B cell (primary cell): ENCODE results near the gene ALG2. TPM values are rescaled to one million over a fixed set of nuclear protein-coding genes. Genes with fewer than 3 reads are reported as not detected.

ENCODE experiments used
- ATAC-seq: fragments of 200-7000 bp; cut with Tn5 transposase; one replicate; pipeline ENCODE4 v1.10.0; 2021; ENCODE audit warnings: low read depth, mild to moderate bottlenecking, moderate number of reproducible peaks, moderate library complexity
- CTCF ChIA-PET: fragments of 350-600 bp; sonication (Branson Sonifier 250); formaldehyde crosslinking; loops from one replicate; lab custom pipeline; 2021; ENCODE audit warnings: antibody characterized with exemption, inconsistent platforms; lab: Charles Lee
- POLR2A ChIA-PET: fragments of 350-600 bp; sonication (Branson Sonifier 250); formaldehyde crosslinking; loops from one replicate; lab custom pipeline; 2021; ENCODE audit warnings: antibody characterized with exemption; lab: Charles Lee
- DNase-seq: peaks from one replicate; pipeline ENCODE4 v3.0.0; 2013
- H2AFZ ChIP-seq: 2 replicates; pipeline ENCODE4 v1.6.1; 2012; ENCODE audit warnings: mild to moderate bottlenecking, low read depth, low read length; ENCODE audit not compliant: insufficient read depth, poor library complexity, severe bottlenecking
- H3K27ac ChIP-seq, 2 donors: 1 replicate in 1 of 2; 2 replicates in 1 of 2; pipeline ENCODE4 v1.5.1; 2012 to 2013; ENCODE audit warnings: low read length in 2 of 2, mild to moderate bottlenecking in 2 of 2, moderate library complexity in 1 of 2
- H3K27me3 ChIP-seq, 4 experiments: fragments of 200-600 bp in 1 of 4; sonication (generic) in 1 of 4; replicated peaks in 1 of 4; 1 replicate in 2 of 4; 2 replicates in 2 of 4; pipeline versions ENCODE4 v1.6.1 to v1.7.0; 2013 to 2016; ENCODE audit warnings: low read length in 3 of 4, mild to moderate bottlenecking in 2 of 4, mixed read lengths in 1 of 4, moderate library complexity in 1 of 4; ENCODE audit not compliant: insufficient read depth in 4 of 4, control insufficient read depth in 3 of 4; ENCODE audit errors: control extremely low read depth in 1 of 4
- H3K36me3 ChIP-seq, 2 experiments: replicated peaks in 1 of 2; 1 replicate in 1 of 2; 2 replicates in 1 of 2; pipeline versions ENCODE4 v1.6.1 to v1.7.1; 2013; ENCODE audit warnings: low read length in 1 of 2; ENCODE audit not compliant: insufficient read depth in 2 of 2, control insufficient read depth in 1 of 2; ENCODE audit errors: control extremely low read depth in 1 of 2, extremely low read depth in 1 of 2
- H3K4me1 ChIP-seq, 2 donors: fragments of 200-600 bp in 1 of 2; sonication (generic) in 1 of 2; 1 replicate in 1 of 2; 2 replicates in 1 of 2; pipeline versions ENCODE4 v1.5.1 to v1.6.1; 2013 to 2017; ENCODE audit warnings: low read length in 2 of 2; ENCODE audit not compliant: control insufficient read depth in 2 of 2, insufficient read depth in 2 of 2
- H3K4me2 ChIP-seq: replicated peaks from 2 replicates; pipeline ENCODE3; 2012; ENCODE audit warnings: mild to moderate bottlenecking, low read depth, low read length; ENCODE audit not compliant: poor library complexity, severe bottlenecking
- H3K4me3 ChIP-seq, 5 experiments: fragments of 200-600 bp in 1 of 5; sonication (generic) in 1 of 5; 1 replicate in 3 of 5; 2 replicates in 2 of 5; pipeline versions ENCODE4 v1.5.1 to v1.7.0; 2011 to 2016; ENCODE audit warnings: low read length in 4 of 5, mild to moderate bottlenecking in 4 of 5, low read depth in 2 of 5, control low read depth in 1 of 5, moderate library complexity in 1 of 5; ENCODE audit not compliant: insufficient read depth in 1 of 5; ENCODE audit errors: control extremely low read depth in 1 of 5, extremely low read depth in 1 of 5
- H3K79me2 ChIP-seq: fragments of 200-600 bp; sonication (generic); one replicate; pipeline ENCODE4 v1.6.0; 2016; ENCODE audit warnings: low read length; ENCODE audit not compliant: control insufficient read depth, insufficient read depth
- H3K9ac ChIP-seq: fragments of 200-600 bp; sonication (generic); 2 replicates; pipeline ENCODE4 v1.6.1; 2017; ENCODE audit warnings: mild to moderate bottlenecking, low read length, moderate library complexity
- H3K9me3 ChIP-seq, 3 donors: one replicate each; pipeline versions ENCODE4 v1.6.1 to v1.7.1; 2013; ENCODE audit warnings: low read length in 2 of 3; ENCODE audit not compliant: control insufficient read depth in 2 of 3, insufficient read depth in 1 of 3; ENCODE audit errors: control extremely low read depth in 1 of 3
- H4K20me1 ChIP-seq: 2 replicates; pipeline ENCODE4 v1.6.0; 2012; ENCODE audit warnings: mild to moderate bottlenecking, low read length; ENCODE audit not compliant: insufficient read depth, control insufficient read depth, poor library complexity, severe bottlenecking
- H3K27ac Mint-ChIP-seq: one replicate; pipeline ENCODE4 v1.8.0; 2021; ENCODE audit warnings: mixed read lengths
- H3K27me3 Mint-ChIP-seq: one replicate; pipeline ENCODE4 v1.8.0; 2021; ENCODE audit warnings: mixed read lengths
- H3K4me1 Mint-ChIP-seq: one replicate; pipeline ENCODE4 v1.8.0; 2021; ENCODE audit warnings: mixed read lengths
- H3K4me3 Mint-ChIP-seq: one replicate; pipeline ENCODE4 v1.8.0; 2021; ENCODE audit warnings: mixed read lengths
- H3K9me3 Mint-ChIP-seq: one replicate; pipeline ENCODE4 v1.8.0; 2022; ENCODE audit warnings: mixed read lengths; ENCODE audit not compliant: insufficient read depth
- CTCF ChIP-seq: fragments of 200-600 bp; IDR thresholded peaks from one replicate; pipeline ENCODE4 v1.8.0; 2022; ENCODE audit warnings: antibody characterized with exemption, mild to moderate bottlenecking
- EZH2 ChIP-seq: IDR thresholded peaks from 2 replicates; pipeline ENCODE4 v1.6.1; 2012; ENCODE audit warnings: borderline replicate concordance, low read depth, mild to moderate bottlenecking, moderate library complexity, low read length; ENCODE audit not compliant: insufficient read depth, poor library complexity, severe bottlenecking
- WGBS: methylation state at CpG from one replicate; pipeline ENCODE4 v1.1.5; 2013; ENCODE audit warnings: missing lambda C conversion rate; ENCODE audit not compliant: insufficient coverage; 5-methylcytosine and 5-hydroxymethylcytosine counted together
- intact Hi-C: fragments of 100-400 bp; cut with micrococcal nuclease; formaldehyde crosslinking; loops from one replicate; pipeline ENCODE4 v1.10.0; 2022
- polyA plus RNA-seq: library from polyadenylated mRNA; depleted of rRNA; stranded (reverse); fragments of >200 nt; gene quantifications from 2 replicates; pipeline ENCODE4 v1.2.3, GENCODE V29; 2012
- total RNA-seq, 2 donors: library from RNA; stranded (reverse); fragments of 120-200 nt in 1 of 2; gene quantifications; 1 replicate in 1 of 2; 2 replicates in 1 of 2; pipeline versions ENCODE4 v1.2.3 to v1.2.4, GENCODE V29; 2013 to 2022

ALG2 gene
- total and polyA plus RNA-seq, 2 donors (not counting 1 experiment from before 2014, with no cell fraction given): 14.3 to 46.3 TPM

GRCh38 chr9:99244344-99245260 is 22.9 kb upstream of the ALG2 start:
- peaks cover 4 to 12% of the 10 kb centered on the region in 2 donors for H3K4me1 ChIP-seq
- no peaks in the 10 kb centered on the region for H4K20me1 ChIP-seq
- Mint-ChIP-seq H3K27me3 (no peaks in the 10 kb centered on the region), H3K4me1 (peaks cover 16% of the 10 kb centered on the region), H3K4me3 (peak overlapping the region; percentile 42), H3K27ac (peak overlapping the region; percentile 46), H3K9me3 (no peaks in the 10 kb centered on the region)
- H2AFZ ChIP-seq: no peak overlapping the region
- H3K79me2 ChIP-seq: no peaks in the 10 kb centered on the region
- H3K4me2 ChIP-seq: no peak overlapping the region
- no peaks in the 10 kb centered on the region for H3K36me3 ChIP-seq
- peaks cover 0 to 2% (median 0%) of the 10 kb centered on the region in 3 donors for H3K9me3 ChIP-seq
- ATAC-seq (peak; percentile 87), DNase-seq (peak; percentile 55)
- no peak for TF ChIP-seq EZH2
- peak; percentile 28 for TF ChIP-seq CTCF
- CTCF ChIA-PET: interaction anchor here (0.5 to 4.9 kb wide), 2 partner anchors 12 to 1058 kb away, joined by 3 to 34 read pairs; no protein-coding TSS in a partner anchor
- peak overlapping the region in 1 of 2 donors; percentile 46 for H3K27ac ChIP-seq
- intact Hi-C loops: no loop called here
- 79% methylated on average over 1 of the region's 3 CpGs for WGBS
- POLR2A ChIA-PET: interaction anchor here (0.6 kb wide), 1 partner anchor 567 kb away, joined by 3 read pairs; no protein-coding TSS in a partner anchor
- H3K4me3 ChIP-seq: no peak overlapping the region
- no peak overlapping the region for H3K9ac ChIP-seq
- H3K27me3 ChIP-seq: no peaks in the 10 kb centered on the region

- H3K9ac ChIP-seq: no peak overlapping the region
- ATAC-seq (no peak), DNase-seq (no peak)
- no peaks in the 10 kb centered on the region for H3K79me2 ChIP-seq
- H3K27me3 Mint-ChIP-seq: no peaks in the 10 kb centered on the region
- no peak overlapping the region for H3K27ac ChIP-seq
- no peak for TF ChIP-seq CTCF
- TF ChIP-seq EZH2: no peak
- no peaks in the 10 kb centered on the region for H3K9me3 Mint-ChIP-seq
- no peak overlapping the region for H3K27ac Mint-ChIP-seq
- no peak overlapping the region for H3K4me3 ChIP-seq
- H3K36me3 ChIP-seq: no peaks in the 10 kb centered on the region
- peaks cover 19 to 24% of the 10 kb centered on the region in 2 donors for H3K4me1 ChIP-seq
- H3K4me2 ChIP-seq: no peak overlapping the region
- no peaks in the 10 kb centered on the region for H3K9me3 ChIP-seq
- H2AFZ ChIP-seq: no peak overlapping the region
- H3K27me3 ChIP-seq: no peaks in the 10 kb centered on the region
- intact Hi-C loops: no loop called here
- peaks cover 32% of the 10 kb centered on the region for H3K4me1 Mint-ChIP-seq
- ChIA-PET CTCF (interaction anchor here (1.0 to 2.1 kb wide), 2 partner anchors 9 to 57 kb away, joined by 3 to 9 read pairs; no protein-coding TSS in a partner anchor), POLR2A (no interaction called here)
- no peaks in the 10 kb centered on the region for H4K20me1 ChIP-seq
- 80% methylated on average over 2 of the region's 7 CpGs for WGBS
- no peak overlapping the region for H3K4me3 Mint-ChIP-seq
These were observed 19.4 kb upstream of the ALG2 start for GRCh38 chr9:99241106-99241505.
